ENCODE data around the gene DMRT3. TPM values are rescaled to one million over a fixed set of nuclear protein-coding genes. Genes with fewer than 3 reads are reported as not detected.

DMRT3 gene
- total and polyA plus RNA-seq, 9 of the 15 experiments (the other 6 are each of a cell fraction or from before 2014, with no cell fraction given) = not detected

Small RNAs within 50 kb of the gene (small RNA-seq; reads per million reads assigned to genes)
- gene RNU6-1073P = not detected

Other genes with a start within 250 kb of the DMRT3 start
- gene DMRT1, start 135.0 kb upstream of the DMRT3 start, total RNA-seq (2014; rRNA removed) = not detected in 2 replicates
- gene DMRT1, start 135.0 kb upstream of the DMRT3 start, total RNA-seq (2014; rRNA removed; fragmentation: Illumina TruSeq; extraction: Trizol) = not detected in 2 replicates
- not detected in 2 replicates for gene DMRT1, start 135.0 kb upstream of the DMRT3 start, total RNA-seq (2015; rRNA removed; fragmentation: Illumina TruSeq; extraction: Trizol)
- gene DMRT1, start 135.0 kb upstream of the DMRT3 start, total RNA-seq (2021) = not detected in 2 replicates
- not detected in 2 replicates for gene DMRT1, start 135.0 kb upstream of the DMRT3 start, polyA plus RNA-seq (2011; rRNA removed)
- not detected in 2 replicates for gene DMRT1, start 135.0 kb upstream of the DMRT3 start, polyA plus RNA-seq (2014; fragmentation: Illumina TruSeq; extraction: Trizol)
- gene DMRT1, start 135.0 kb upstream of the DMRT3 start, polyA plus RNA-seq (2014; fragmentation: Nextera tagmentation; extraction: Ambion mirVana) = not detected
- not detected in 2 replicates for gene DMRT1, start 135.0 kb upstream of the DMRT3 start, polyA plus RNA-seq (2014; rRNA removed)
- not detected in 2 replicates for gene DMRT2, start 73.7 kb downstream of the DMRT3 start, total RNA-seq (2014; rRNA removed)
- not detected in 2 replicates for gene DMRT2, start 73.7 kb downstream of the DMRT3 start, total RNA-seq (2014; rRNA removed; fragmentation: Illumina TruSeq; extraction: Trizol)
- gene DMRT2, start 73.7 kb downstream of the DMRT3 start, total RNA-seq (2015; rRNA removed; fragmentation: Illumina TruSeq; extraction: Trizol) = not detected in 2 replicates
- gene DMRT2, start 73.7 kb downstream of the DMRT3 start, total RNA-seq (2021) = not detected in 2 replicates
- gene DMRT2, start 73.7 kb downstream of the DMRT3 start, polyA plus RNA-seq (2011; rRNA removed) = not detected in 2 replicates
- gene DMRT2, start 73.7 kb downstream of the DMRT3 start, polyA plus RNA-seq (2014; fragmentation: Illumina TruSeq; extraction: Trizol) = not detected in 2 replicates
- gene DMRT2, start 73.7 kb downstream of the DMRT3 start, polyA plus RNA-seq (2014; fragmentation: Nextera tagmentation; extraction: Ambion mirVana) = not detected
- gene DMRT2, start 73.7 kb downstream of the DMRT3 start, polyA plus RNA-seq (2014; rRNA removed) = not detected in 2 replicates

Data from K562 (cell line).